Activated naive CD4-positive, alpha-beta T cell treated with anti-CD3 and anti-CD28 coated beads, Interleukin-2, amount 50 U/mL, for 72 hours (primary cell): ENCODE results near the gene LCE3C. TPM values are rescaled to one million over a fixed set of nuclear protein-coding genes. Genes with fewer than 3 reads are reported as not detected.

Experiments used
- ATAC-seq, 2 donors: fragments of 150-1000 bp; cut with Tn5 transposase; 2 replicates each; pipeline ENCODE4 v1.10.0; 2021; ENCODE audit warnings: mild to moderate bottlenecking in 2 of 2, moderate library complexity in 2 of 2
- DNase-seq, 2 donors: peaks; one replicate each; pipeline ENCODE4 v3.0.0; 2021 to 2022; ENCODE audit warnings: low spot score in 2 of 2
- H3K27ac Mint-ChIP-seq, 2 donors: one replicate each; pipeline ENCODE4 v1.8.0; 2022; ENCODE audit warnings: mild to moderate bottlenecking in 2 of 2, mixed read lengths in 2 of 2
- H3K36me3 Mint-ChIP-seq, 2 donors: one replicate each; pipeline ENCODE4 v1.8.0; 2022; ENCODE audit warnings: mixed read lengths in 2 of 2
- H3K9me3 Mint-ChIP-seq, 2 donors: one replicate each; pipeline ENCODE4 v1.8.0; 2022; ENCODE audit warnings: mixed read lengths in 2 of 2
- total RNA-seq, 2 donors: library from RNA; stranded (reverse); gene quantifications; one replicate each; pipeline ENCODE4 v1.2.3, GENCODE V29; 2022

Gene LCE3C
- total RNA-seq, 2 donors from 2014 or later, result not detected

DNA sequence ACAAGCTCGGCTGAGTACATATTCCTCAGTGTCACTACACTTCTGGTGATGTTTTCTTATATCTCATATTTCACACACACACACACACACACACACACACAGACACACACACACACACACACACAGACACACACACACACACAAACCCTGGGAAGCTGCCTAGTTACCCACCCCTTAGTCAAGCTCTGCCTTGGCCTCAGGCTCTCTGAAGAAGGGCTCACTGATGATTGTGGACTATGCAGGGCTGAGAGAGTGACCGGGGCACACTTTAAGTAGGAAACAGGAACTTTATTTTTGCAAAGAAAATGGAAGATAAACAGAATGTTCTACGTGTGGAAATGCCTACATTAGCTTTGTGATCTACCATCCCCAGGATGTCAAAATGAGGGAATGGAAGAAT is 43.9 kb downstream of the LCE3C start:
- H3K27ac Mint-ChIP-seq, result no peak overlapping the region
- no peaks in the 10 kb centered on the region for H3K9me3 Mint-ChIP-seq
- no peak for DNase-seq
- H3K36me3 Mint-ChIP-seq, result no peaks in the 10 kb centered on the region
- no peak for ATAC-seq

DNA sequence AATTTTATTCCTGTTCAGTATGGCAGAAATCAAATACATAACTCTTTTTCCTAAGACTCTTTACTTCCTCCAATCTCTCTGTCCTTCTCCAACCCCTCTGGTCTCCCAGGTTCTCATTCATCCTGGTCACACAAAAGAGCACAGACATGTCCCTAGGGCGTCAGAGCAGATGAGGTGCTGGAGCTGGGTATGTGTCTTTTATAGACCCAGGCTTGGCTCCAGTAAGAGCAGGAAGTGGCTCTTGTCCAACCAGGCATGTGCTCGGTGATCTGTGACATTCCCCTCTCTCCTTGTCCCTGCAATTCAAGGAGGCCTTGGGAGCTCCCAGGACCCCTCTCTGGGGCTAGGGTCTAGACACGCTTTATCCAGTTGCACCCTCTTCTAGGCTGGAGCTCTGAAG is 45.1 kb downstream of the LCE3C start:
- ATAC-seq (no peak), DNase-seq (no peak)
- Mint-ChIP-seq H3K36me3 (no peaks in the 10 kb centered on the region), H3K9me3 (no peaks in the 10 kb centered on the region), H3K27ac (no peak overlapping the region)

DNA sequence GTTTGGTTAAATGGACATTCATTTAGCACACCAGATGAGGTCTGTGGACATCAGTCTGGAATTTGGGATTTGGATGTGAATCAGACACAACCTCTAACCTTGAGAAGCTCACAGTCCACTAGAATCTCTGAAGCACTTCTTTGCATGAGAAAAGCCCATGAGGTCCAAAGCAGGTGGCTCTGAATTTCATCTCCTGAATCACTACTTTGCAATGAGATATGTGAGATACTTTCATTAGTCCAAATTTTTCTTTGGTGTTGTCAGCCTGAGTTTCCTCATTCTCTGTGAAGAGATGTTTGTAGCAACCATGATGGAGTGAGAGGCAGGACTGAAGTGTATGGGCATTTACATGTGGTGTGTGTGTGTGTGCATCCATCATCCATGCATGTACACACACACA is 46.6 kb downstream of the LCE3C start:
- Mint-ChIP-seq H3K9me3 (no peaks in the 10 kb centered on the region), H3K36me3 (no peaks in the 10 kb centered on the region), H3K27ac (no peak overlapping the region)
- DNase-seq, result no peak
- ATAC-seq, result no peak

Other genes with a start within 250 kb of the LCE3C start
- not detected for gene FLG2, start 240.2 kb upstream of the LCE3C start, total RNA-seq
- not detected for gene CRNN, start 186.0 kb upstream of the LCE3C start, total RNA-seq
- not detected for gene LCE5A, start 89.4 kb upstream of the LCE3C start, total RNA-seq
- gene CRCT1, start 85.8 kb upstream of the LCE3C start, total RNA-seq, result not detected
- not detected for gene LCE3E, start 33.5 kb upstream of the LCE3C start, total RNA-seq
- gene LCE3D, start 19.7 kb upstream of the LCE3C start, total RNA-seq, result not detected
- not detected for gene LCE3B, start 13.6 kb downstream of the LCE3C start, total RNA-seq
- gene LCE3A, start 22.9 kb downstream of the LCE3C start, total RNA-seq, result not detected
- gene LCE2D, start 63.1 kb downstream of the LCE3C start, total RNA-seq, result not detected
- gene LCE2C, start 75.0 kb downstream of the LCE3C start, total RNA-seq, result not detected
- not detected for gene LCE2B, start 85.9 kb downstream of the LCE3C start, total RNA-seq
- gene LCE2A, start 98.1 kb downstream of the LCE3C start, total RNA-seq, result not detected
- gene LCE4A, start 107.9 kb downstream of the LCE3C start, total RNA-seq, result not detected
- gene KPRP, start 157.8 kb downstream of the LCE3C start, total RNA-seq, result not detected
- gene LCE1F, start 174.9 kb downstream of the LCE3C start, total RNA-seq, result not detected
- not detected for gene LCE1E, start 186.0 kb downstream of the LCE3C start, total RNA-seq
- gene LCE1D, start 196.5 kb downstream of the LCE3C start, total RNA-seq, result not detected
- not detected for gene LCE1C, start 206.4 kb downstream of the LCE3C start, total RNA-seq
- gene LCE1B, start 211.7 kb downstream of the LCE3C start, total RNA-seq, result not detected
- gene LCE1A, start 227.2 kb downstream of the LCE3C start, total RNA-seq, result not detected
- gene LCE6A, start 242.6 kb downstream of the LCE3C start, total RNA-seq, result not detected